Esophagus squamous epithelium (tissue), 4 donors: ENCODE measurements around the gene SORL1.

ENCODE experiments used
- POLR2A ChIP-seq, 4 donors: fragments of 450-650 bp; IDR thresholded peaks; one replicate each; pipeline ENCODE4 v1.6.1; 2017; ENCODE audit warnings: antibody characterized with exemption in 4 of 4, mild to moderate bottlenecking in 4 of 4, moderate library complexity in 3 of 4
- TF ChIP-seq, protein P1 (sequence below), 6 experiments: fragments of 450-650 bp in 4 of 6; fragments of 200-600 bp in 2 of 6; sonication (generic) in 2 of 6; IDR thresholded peaks; one replicate each; pipeline ENCODE4 v1.5.1; 2016 to 2019; ENCODE audit warnings: antibody characterized with exemption in 6 of 6, mild to moderate bottlenecking in 4 of 6, moderate library complexity in 4 of 6

DNA sequence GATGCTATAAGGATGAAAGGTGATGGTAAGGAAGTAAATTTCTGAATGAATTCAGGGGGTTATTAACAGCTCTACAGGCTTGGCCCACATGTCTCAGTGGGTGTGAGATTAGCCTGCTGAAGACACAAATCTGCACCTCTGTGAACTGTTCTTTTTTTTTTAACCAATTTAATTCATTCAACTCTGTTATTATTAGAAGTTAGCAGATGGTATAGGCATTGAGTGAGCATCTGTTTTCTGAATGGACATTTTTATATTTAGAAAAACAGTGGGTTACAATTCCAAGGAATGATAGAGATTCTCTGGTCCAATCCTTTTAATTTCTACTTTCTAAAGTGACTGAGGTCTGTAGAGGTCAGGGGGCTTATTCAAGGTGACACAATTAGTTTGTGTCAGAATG, 122.7 kb downstream of the SORL1 start:
- TF ChIP-seq, protein P1, sequence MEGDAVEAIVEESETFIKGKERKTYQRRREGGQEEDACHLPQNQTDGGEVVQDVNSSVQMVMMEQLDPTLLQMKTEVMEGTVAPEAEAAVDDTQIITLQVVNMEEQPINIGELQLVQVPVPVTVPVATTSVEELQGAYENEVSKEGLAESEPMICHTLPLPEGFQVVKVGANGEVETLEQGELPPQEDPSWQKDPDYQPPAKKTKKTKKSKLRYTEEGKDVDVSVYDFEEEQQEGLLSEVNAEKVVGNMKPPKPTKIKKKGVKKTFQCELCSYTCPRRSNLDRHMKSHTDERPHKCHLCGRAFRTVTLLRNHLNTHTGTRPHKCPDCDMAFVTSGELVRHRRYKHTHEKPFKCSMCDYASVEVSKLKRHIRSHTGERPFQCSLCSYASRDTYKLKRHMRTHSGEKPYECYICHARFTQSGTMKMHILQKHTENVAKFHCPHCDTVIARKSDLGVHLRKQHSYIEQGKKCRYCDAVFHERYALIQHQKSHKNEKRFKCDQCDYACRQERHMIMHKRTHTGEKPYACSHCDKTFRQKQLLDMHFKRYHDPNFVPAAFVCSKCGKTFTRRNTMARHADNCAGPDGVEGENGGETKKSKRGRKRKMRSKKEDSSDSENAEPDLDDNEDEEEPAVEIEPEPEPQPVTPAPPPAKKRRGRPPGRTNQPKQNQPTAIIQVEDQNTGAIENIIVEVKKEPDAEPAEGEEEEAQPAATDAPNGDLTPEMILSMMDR (IDR thresholded peaks at IDR 0.05): no peak
- TF ChIP-seq POLR2A (IDR thresholded peaks at IDR 0.05): no peak
